Measurements from ENCODE around the gene SUSD5. TPM values are rescaled to one million over a fixed set of nuclear protein-coding genes. Genes with fewer than 3 reads are reported as not detected.
"Not testable (repeated sequence)": the region's sequence is repeated elsewhere in the genome, so short reads cannot be mapped to it uniquely, and the experiment has no call there.

Gene SUSD5
- total and polyA plus RNA-seq, 2 of the 4 experiments (the other 2 are of a cell fraction), result 1.4 to 2.9 TPM

- Histone ChIP-seq H3K27me3 (ENCODE audit: control insufficient read depth, insufficient read depth, low read length) (no peaks in the 10 kb centered on the region), H2AFZ (replicated peaks; ENCODE audit: low read length, poor library complexity) (no peak overlapping the region), H3K56ac (ENCODE audit: extremely low read depth, insufficient read depth, low read length) (no peak overlapping the region), H4K91ac (ENCODE audit: insufficient read depth, low read depth, low read length) (no peak overlapping the region), H2BK15ac (ENCODE audit: low read depth, low read length) (no peak overlapping the region), H2AK9ac (replicated peaks; ENCODE audit: low read depth, low read length, poor library complexity) (no peak overlapping the region), H4K20me1 (ENCODE audit: insufficient read depth, low read length) (no peaks in the 10 kb centered on the region), H3K9ac (ENCODE audit: low read depth, low read length) (no peak overlapping the region), H4K5ac (ENCODE audit: low read depth, low read length) (no peak overlapping the region), H2BK120ac (ENCODE audit: low read depth, low read length) (no peak overlapping the region), H3K4me3 (ENCODE audit: insufficient read depth, low read depth, low read length) (no peak overlapping the region), H4K8ac (ENCODE audit: low read depth in 2 of 2, low read length in 2 of 2) (no peak overlapping the region), H2BK20ac (ENCODE audit: low read depth, low read length) (no peak overlapping the region), H3K4me2 (ENCODE audit: low read depth, low read length) (no peak overlapping the region), H3K23ac (ENCODE audit: low read depth, low read length) (no peak overlapping the region), H3K27ac (ENCODE audit: insufficient read depth, low read length) (no peak overlapping the region), H2AK5ac (ENCODE audit: low read depth, low read length) (no peak overlapping the region), H3K4me1 (ENCODE audit: control insufficient read depth, insufficient read depth, low read length) (no peaks in the 10 kb centered on the region), H3K18ac (ENCODE audit: low read depth, low read length) (no peak overlapping the region), H3K9me3 (ENCODE audit: control insufficient read depth, insufficient read depth, low read length) (no peaks in the 10 kb centered on the region), H2BK5ac (ENCODE audit: low read depth, low read length, poor library complexity, severe bottlenecking) (no peak overlapping the region), H3K79me1 (ENCODE audit: low read depth in 1 of 2, low read length in 2 of 2) (no peaks in the 10 kb centered on the region), H3K4ac (ENCODE audit: low read depth, low read length) (no peak overlapping the region), H3K14ac (replicated peaks; ENCODE audit: low read depth, low read length) (no peak overlapping the region), H3K36me3 (ENCODE audit: control insufficient read depth, insufficient read depth, low read length) (no peaks in the 10 kb centered on the region), H3K9me1 (ENCODE audit: insufficient read depth, low read length) (no peaks in the 10 kb centered on the region; the same call in 1 of the 2 replicates)
- BruUV-seq (replicated peaks), result no TSS peak
- in situ Hi-C loops (cut with MboI; ENCODE audit: low sequenced_read_pairs), result no loop called here
- ChIA-PET POLR2A (ENCODE audit: unreplicated experiment) (no interaction called here), CTCF (interaction anchor here (1.2 kb wide), 1 partner anchor 8 kb away, joined by 3 read pairs; no protein-coding TSS in a partner anchor)
- dilution Hi-C loops (cut with HindIII; ENCODE audit: low sequenced_read_pairs, unreplicated experiment), result no loop called here
- TF ChIP-seq RFX5 (IDR thresholded peaks at IDR 0.05; ENCODE audit: low read depth, low read length) (no peak), POLR2A (IDR thresholded peaks at IDR 0.05; ENCODE audit: low read depth, low read length) (no peak), MAFK (IDR thresholded peaks at IDR 0.05; ENCODE audit: low read depth, low read length) (no peak), CHD1 (IDR thresholded peaks at IDR 0.05; ENCODE audit: low read depth, low read length) (no peak), CEBPB (IDR thresholded peaks at IDR 0.05; ENCODE audit: low read depth, low read length) (no peak), RCOR1 (IDR thresholded peaks at IDR 0.05; ENCODE audit: insufficient replicate concordance, low read length) (no peak), USF2 (IDR thresholded peaks at IDR 0.05; ENCODE audit: low read depth, low read length) (no peak)
- DNase-seq (no peak), ATAC-seq (ENCODE audit: low read depth) (no peak)
- intact Hi-C loops (cut with micrococcal nuclease), result no loop called here
- WGBS, 2 experiments (ENCODE audit: extremely low coverage in 2 of 2, insufficient read length in 1 of 2), result no CpG with 5 or more reads among the region's 2 CpGs
Observed at GRCh38 chr3:33184863-33185262, 33.7 kb downstream of the SUSD5 start.

GRCh38 chr3:33181641-33182040, 37.0 kb downstream of the SUSD5 start:
- dilution Hi-C loops (cut with HindIII; ENCODE audit: low sequenced_read_pairs, unreplicated experiment), result not testable (repeated sequence)

More at GRCh38 chr3:33181641-33182040, 37.0 kb downstream of the SUSD5 start:
- H3K36me3 ChIP-seq (ENCODE audit: control insufficient read depth, insufficient read depth, low read length); H3K79me1 ChIP-seq (ENCODE audit: low read depth in 1 of 2, low read length in 2 of 2); H2BK120ac ChIP-seq (ENCODE audit: low read depth, low read length); H4K91ac ChIP-seq (ENCODE audit: insufficient read depth, low read depth, low read length); H3K27ac ChIP-seq (ENCODE audit: insufficient read depth, low read length); POLR2A ChIA-PET (ENCODE audit: unreplicated experiment); H3K9ac ChIP-seq (ENCODE audit: low read depth, low read length); H2BK5ac ChIP-seq (ENCODE audit: low read depth, low read length, poor library complexity, severe bottlenecking); intact Hi-C loops (cut with micrococcal nuclease); ATAC-seq (ENCODE audit: low read depth); H3K23ac ChIP-seq (ENCODE audit: low read depth, low read length); DNase-seq; H2AK5ac ChIP-seq (ENCODE audit: low read depth, low read length); H3K4me2 ChIP-seq (ENCODE audit: low read depth, low read length); H3K4me3 ChIP-seq (ENCODE audit: insufficient read depth, low read depth, low read length); H3K56ac ChIP-seq (ENCODE audit: extremely low read depth, insufficient read depth, low read length); in situ Hi-C loops (cut with MboI; ENCODE audit: low sequenced_read_pairs); H4K5ac ChIP-seq (ENCODE audit: low read depth, low read length); H3K18ac ChIP-seq (ENCODE audit: low read depth, low read length); H3K9me1 ChIP-seq (ENCODE audit: insufficient read depth, low read length); H2BK20ac ChIP-seq (ENCODE audit: low read depth, low read length); BruUV-seq (replicated peaks); H3K9me3 ChIP-seq (ENCODE audit: control insufficient read depth, insufficient read depth, low read length); H4K8ac ChIP-seq (ENCODE audit: low read depth in 2 of 2, low read length in 2 of 2); H4K20me1 ChIP-seq (ENCODE audit: insufficient read depth, low read length); H2BK15ac ChIP-seq (ENCODE audit: low read depth, low read length); H2AFZ ChIP-seq (replicated peaks; ENCODE audit: low read length, poor library complexity); H2AK9ac ChIP-seq (replicated peaks; ENCODE audit: low read depth, low read length, poor library complexity); H3K14ac ChIP-seq (replicated peaks; ENCODE audit: low read depth, low read length); H3K27me3 ChIP-seq (ENCODE audit: control insufficient read depth, insufficient read depth, low read length); H3K4me1 ChIP-seq (ENCODE audit: control insufficient read depth, insufficient read depth, low read length); H3K4ac ChIP-seq (ENCODE audit: low read depth, low read length): not testable (repeated sequence)
- no CpG with 5 or more reads among the region's 1 CpG for WGBS, 2 experiments (ENCODE audit: extremely low coverage in 2 of 2, insufficient read length in 1 of 2)
- CTCF ChIA-PET, result interaction anchor here (2.1 kb wide), 1 partner anchor 16 kb away, joined by 4 read pairs; no protein-coding TSS in a partner anchor

All from IMR-90 (cell line).